Measurements from ENCODE around the gene HLA-DPA1.

The HLA-DPA1 gene

GRCh38 chr6:33014841-33015634, 58.4 kb downstream of the HLA-DPA1 start:
- peak in 1 of 2 donors; percentile 54 for DNase-seq

Data from stimulated activated CD4-positive, alpha-beta T cell treated with anti-CD3 and anti-CD28 coated beads, Interleukin-2, amount 100 ng/mL, for 24 hours (primary cell).